DMS53 treated with DMSO at 0.1 percent for 48 hours (cell line): ENCODE results near the gene LMAN1L.

ENCODE experiments used
- DNase-seq: peaks from one replicate; lab custom pipeline; 2025; ENCODE audit not compliant: unreplicated experiment; lab: John Stamatoyannopoulos, UW

The LMAN1L gene

GRCh38 chr15:74833376-74834107, 20.9 kb downstream of the LMAN1L start:
- DNase-seq = no peak

GRCh38 chr15:74835312-74835823, 22.7 kb downstream of the LMAN1L start:
- peak; percentile 16 for DNase-seq

- no peak for DNase-seq
Observed at GRCh38 chr15:74836846-74837245, 24.2 kb downstream of the LMAN1L start.

- DNase-seq = no peak
Observed at GRCh38 chr15:74837482-74838136, 25.0 kb downstream of the LMAN1L start.

GRCh38 chr15:74838137-74838516, 25.5 kb downstream of the LMAN1L start:
- DNase-seq = no peak

- DNase-seq = no peak
Observed at GRCh38 chr15:74838746-74839525, 26.3 kb downstream of the LMAN1L start.

GRCh38 chr15:74839526-74840395, 27.1 kb downstream of the LMAN1L start:
- DNase-seq = no peak

- no peak for DNase-seq
Observed at GRCh38 chr15:74840851-74841775, 28.5 kb downstream of the LMAN1L start.

GRCh38 chr15:74841891-74842373, 29.3 kb downstream of the LMAN1L start:
- no peak for DNase-seq

- DNase-seq = peak; percentile 90
Observed at GRCh38 chr15:74842581-74843444, 30.2 kb downstream of the LMAN1L start, which contains the start of gene ULK3. Gene ULK3 (minus strand): TSS chr15:74843156. CDS start chr15:74843105, 51 bp downstream.

- no peak for DNase-seq
Observed at GRCh38 chr15:74843445-74843828, 30.8 kb downstream of the LMAN1L start.

GRCh38 chr15:74843891-74844299, 31.3 kb downstream of the LMAN1L start:
- DNase-seq = no peak

- DNase-seq = no peak
Observed at GRCh38 chr15:74844319-74845207, 31.9 kb downstream of the LMAN1L start.

GRCh38 chr15:74845208-74845568, 32.6 kb downstream of the LMAN1L start:
- DNase-seq = no peak

- no peak for DNase-seq
Observed at GRCh38 chr15:74845581-74845980, 32.9 kb downstream of the LMAN1L start.

GRCh38 chr15:74847432-74847831, 34.8 kb downstream of the LMAN1L start:
- no peak for DNase-seq

- no peak for DNase-seq
Observed at GRCh38 chr15:74850393-74850792, 37.8 kb downstream of the LMAN1L start.

GRCh38 chr15:74851960-74852359, 39.3 kb downstream of the LMAN1L start:
- no peak for DNase-seq
